DMS53 (cell line): Measurements from ENCODE around the gene EBF4.
"Not testable (repeated sequence)": the region's sequence is repeated elsewhere in the genome, so short reads cannot be mapped to it uniquely, and the experiment has no call there.

ENCODE experiments used
- DNase-seq: peaks from one replicate; lab custom pipeline; 2025; lab: John Stamatoyannopoulos, UW

Gene EBF4

GRCh38 chr20:2796011-2796660 lies 103.6 kb downstream of the EBF4 start:
- DNase-seq = no peak

GRCh38 chr20:2797136-2797983 lies 104.8 kb downstream of the EBF4 start:
- no peak for DNase-seq

GRCh38 chr20:2798095-2798805 lies 105.7 kb downstream of the EBF4 start:
- DNase-seq = no peak

- peak; percentile 14 for DNase-seq
These were observed 106.2 kb downstream of the EBF4 start for GRCh38 chr20:2798814-2799213.

GRCh38 chr20:2799271-2799670 lies 106.7 kb downstream of the EBF4 start:
- DNase-seq = no peak

- DNase-seq = peak; percentile 18
These were observed 107.3 kb downstream of the EBF4 start for GRCh38 chr20:2799688-2800520.

GRCh38 chr20:2800521-2801285 lies 108.1 kb downstream of the EBF4 start, which contains the start of gene CPXM1:
CPXM1 (minus strand) TSS chr20:2800627; CDS start chr20:2800572, 55 bp downstream.
- DNase-seq = peak; percentile 30

GRCh38 chr20:2801286-2801728 lies 108.7 kb downstream of the EBF4 start:
- DNase-seq = no peak

- DNase-seq = no peak
These were observed 111.7 kb downstream of the EBF4 start for GRCh38 chr20:2804041-2804828.

- peak; percentile 18 for DNase-seq
These were observed 112.5 kb downstream of the EBF4 start for GRCh38 chr20:2804852-2805688.

- DNase-seq = no peak
These were observed 113.2 kb downstream of the EBF4 start for GRCh38 chr20:2805689-2806350.

- no peak for DNase-seq
These were observed 113.7 kb downstream of the EBF4 start for GRCh38 chr20:2806351-2806701.

- no peak for DNase-seq
These were observed 114.4 kb downstream of the EBF4 start for GRCh38 chr20:2807019-2807418.

GRCh38 chr20:2807929-2808328 lies 115.3 kb downstream of the EBF4 start:
- not testable (repeated sequence) for DNase-seq

- no peak for DNase-seq
These were observed 117.1 kb downstream of the EBF4 start for GRCh38 chr20:2809690-2810089.
